Nephron (organoid): Measurements from ENCODE around the gene IL1RAP.

Source experiments
- H3K27ac Mint-ChIP-seq, 3 experiments: 2 replicates each; pipeline ENCODE4 v1.8.0; 2020; ENCODE audit warnings: mixed read lengths in 3 of 3, mild to moderate bottlenecking in 2 of 3, moderate library complexity in 1 of 3
- H3K27me3 Mint-ChIP-seq: 2 replicates; pipeline ENCODE4 v1.8.0; 2021; ENCODE audit warnings: low read depth, mild to moderate bottlenecking, moderate library complexity, mixed read lengths
- H3K36me3 Mint-ChIP-seq: 2 replicates; pipeline ENCODE4 v1.8.0; 2020; ENCODE audit warnings: low read depth, mixed read lengths
- H3K4me1 Mint-ChIP-seq: 2 replicates; pipeline ENCODE4 v1.8.0; 2020; ENCODE audit warnings: mixed read lengths
- H3K4me3 Mint-ChIP-seq, 3 experiments: 2 replicates each; pipeline ENCODE4 v1.8.0; 2020; ENCODE audit warnings: mild to moderate bottlenecking in 3 of 3, mixed read lengths in 3 of 3, moderate library complexity in 2 of 3
- H3K9me3 Mint-ChIP-seq: 2 replicates; pipeline ENCODE4 v1.8.0; 2020; ENCODE audit warnings: mixed read lengths
- CTCF ChIP-seq, 3 experiments: fragments of 200-600 bp; sonication (generic); IDR thresholded peaks; one replicate each; pipeline ENCODE4 v1.5.0; 2021; ENCODE audit warnings: antibody characterized with exemption in 3 of 3; ENCODE audit not compliant: unreplicated experiment in 3 of 3

The IL1RAP gene

DNA sequence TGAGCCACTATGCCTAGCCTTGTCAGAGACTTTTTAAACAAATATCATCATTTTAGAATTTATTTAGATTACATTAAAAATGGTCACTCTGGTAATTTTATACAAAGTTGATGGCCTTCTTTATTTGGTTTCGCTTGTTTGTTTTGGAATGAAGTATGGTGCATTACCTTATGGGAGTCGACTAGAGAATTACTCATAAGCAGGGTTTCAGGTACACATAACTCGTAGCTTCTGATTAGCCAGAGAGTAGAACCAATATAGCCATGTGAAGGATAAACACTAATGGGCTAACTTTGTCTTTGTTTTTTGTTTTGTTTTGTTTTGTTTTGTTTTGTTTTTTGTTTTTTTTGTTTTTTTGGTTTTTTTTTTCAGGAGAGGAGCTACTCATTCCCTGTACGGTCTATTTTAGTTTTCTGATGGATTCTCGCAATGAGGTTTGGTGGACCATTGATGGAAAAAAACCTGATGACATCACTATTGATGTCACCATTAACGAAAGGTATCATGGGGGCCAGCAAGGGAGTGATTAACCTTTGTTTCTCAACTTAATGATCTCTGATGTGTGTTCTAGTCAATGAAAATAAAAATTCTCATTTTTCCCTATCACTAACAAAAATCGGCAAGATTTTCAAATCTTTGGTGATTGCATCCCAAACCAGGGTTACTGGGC lies 113.2 kb downstream of the IL1RAP start:
- H3K4me3 Mint-ChIP-seq: no peak overlapping the region
- H3K27ac Mint-ChIP-seq: no peak overlapping the region
- H3K36me3 Mint-ChIP-seq: no peaks in the 10 kb centered on the region
- H3K4me1 Mint-ChIP-seq: no peaks in the 10 kb centered on the region
- H3K27me3 Mint-ChIP-seq: no peaks in the 10 kb centered on the region
- no peak for TF ChIP-seq CTCF (IDR thresholded peaks at IDR 0.05; ENCODE audit: unreplicated experiment in 3 of 3)
- no peaks in the 10 kb centered on the region for H3K9me3 Mint-ChIP-seq

DNA sequence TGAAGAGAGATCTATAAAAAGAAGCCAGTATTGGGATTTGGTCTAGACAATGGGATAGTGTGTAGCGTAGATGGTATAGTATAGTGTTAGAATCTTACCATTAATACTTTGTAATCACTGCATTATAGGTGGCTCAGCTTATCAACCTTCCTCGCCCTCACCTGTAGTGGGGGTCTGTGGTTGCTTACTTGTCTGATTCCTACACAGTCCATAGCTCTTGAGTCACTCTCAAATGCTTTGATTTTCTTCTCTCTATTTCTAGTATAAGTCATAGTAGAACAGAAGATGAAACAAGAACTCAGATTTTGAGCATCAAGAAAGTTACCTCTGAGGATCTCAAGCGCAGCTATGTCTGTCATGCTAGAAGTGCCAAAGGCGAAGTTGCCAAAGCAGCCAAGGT lies 115.2 kb downstream of the IL1RAP start:
- Mint-ChIP-seq H3K27ac (no peak overlapping the region), H3K27me3 (no peaks in the 10 kb centered on the region), H3K36me3 (no peaks in the 10 kb centered on the region), H3K9me3 (no peaks in the 10 kb centered on the region), H3K4me1 (no peaks in the 10 kb centered on the region), H3K4me3 (no peak overlapping the region)
- TF ChIP-seq CTCF (IDR thresholded peaks at IDR 0.05; ENCODE audit: unreplicated experiment in 3 of 3): no peak

GRCh38 chr3:190631295-190631694 lies 117.4 kb downstream of the IL1RAP start:
- Mint-ChIP-seq H3K4me1 (no peaks in the 10 kb centered on the region), H3K4me3 (no peak overlapping the region), H3K36me3 (no peaks in the 10 kb centered on the region), H3K27ac (no peak overlapping the region), H3K27me3 (no peaks in the 10 kb centered on the region), H3K9me3 (no peaks in the 10 kb centered on the region)
- no peak for TF ChIP-seq CTCF (IDR thresholded peaks at IDR 0.05; ENCODE audit: unreplicated experiment in 3 of 3)

DNA sequence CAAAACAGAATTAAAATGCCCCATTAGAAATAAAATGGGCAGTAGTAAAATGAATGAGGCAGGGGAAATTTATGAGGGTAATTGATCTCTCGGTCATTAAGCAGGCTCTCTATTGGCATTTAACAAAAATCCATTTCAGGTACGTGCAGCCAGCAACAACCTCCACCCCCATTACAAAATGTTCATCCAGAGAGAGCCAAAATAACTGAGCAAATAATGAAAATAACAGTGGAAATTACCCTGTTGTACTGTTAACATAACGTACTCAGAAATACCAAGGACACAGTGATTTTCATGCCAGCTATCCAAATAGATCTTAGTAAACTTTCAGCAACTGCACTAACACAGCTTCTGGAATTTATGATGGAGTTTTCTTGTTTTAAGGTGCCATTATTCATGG lies 127.7 kb downstream of the IL1RAP start:
- no peaks in the 10 kb centered on the region for H3K9me3 Mint-ChIP-seq
- no peak for TF ChIP-seq CTCF (IDR thresholded peaks at IDR 0.05; ENCODE audit: unreplicated experiment in 3 of 3)
- H3K36me3 Mint-ChIP-seq: no peaks in the 10 kb centered on the region
- no peak overlapping the region for H3K4me3 Mint-ChIP-seq
- H3K4me1 Mint-ChIP-seq: no peaks in the 10 kb centered on the region
- no peak overlapping the region for H3K27ac Mint-ChIP-seq
- H3K27me3 Mint-ChIP-seq: no peaks in the 10 kb centered on the region

- H3K4me1 Mint-ChIP-seq: no peaks in the 10 kb centered on the region
- H3K4me3 Mint-ChIP-seq: no peak overlapping the region
- H3K27me3 Mint-ChIP-seq: no peaks in the 10 kb centered on the region
- TF ChIP-seq CTCF (IDR thresholded peaks at IDR 0.05; ENCODE audit: unreplicated experiment in 3 of 3): no peak
- no peak overlapping the region for H3K27ac Mint-ChIP-seq
- H3K36me3 Mint-ChIP-seq: no peaks in the 10 kb centered on the region
- no peaks in the 10 kb centered on the region for H3K9me3 Mint-ChIP-seq
Observed at GRCh38 chr3:190642016-190642415, 128.1 kb downstream of the IL1RAP start.

DNA sequence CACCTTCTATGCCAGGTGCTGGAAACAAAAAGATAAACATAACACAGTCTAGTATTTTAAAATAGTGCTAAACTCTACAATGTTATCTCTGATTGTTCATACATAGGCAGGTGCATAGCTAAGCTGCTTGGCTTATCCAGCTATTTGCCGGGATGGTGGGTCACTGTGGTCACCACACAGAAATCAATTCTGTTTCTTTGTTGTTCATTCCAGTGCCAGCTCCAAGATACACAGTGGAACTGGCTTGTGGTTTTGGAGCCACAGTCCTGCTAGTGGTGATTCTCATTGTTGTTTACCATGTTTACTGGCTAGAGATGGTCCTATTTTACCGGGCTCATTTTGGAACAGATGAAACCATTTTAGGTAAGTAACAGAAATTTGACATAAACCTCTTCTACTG lies 130.2 kb downstream of the IL1RAP start:
- Mint-ChIP-seq H3K36me3 (no peaks in the 10 kb centered on the region), H3K4me3 (no peak overlapping the region), H3K27ac (no peak overlapping the region), H3K27me3 (no peaks in the 10 kb centered on the region), H3K4me1 (no peaks in the 10 kb centered on the region), H3K9me3 (no peaks in the 10 kb centered on the region)
- no peak for TF ChIP-seq CTCF (IDR thresholded peaks at IDR 0.05; ENCODE audit: unreplicated experiment in 3 of 3)
